Sigmoid colon (tissue), 7 donors: ENCODE data around the gene NFATC1. TPM values are rescaled to one million over a fixed set of nuclear protein-coding genes. Genes with fewer than 3 reads are reported as not detected.

Experiments used
- DNase-seq: peaks from one replicate; pipeline ENCODE4 v3.0.0-alpha.2; 2019
- H3K27ac ChIP-seq, 4 donors: fragments of 200-600 bp; sonication (generic); one replicate each; pipeline ENCODE4 v1.5.1; 2016 to 2019; ENCODE audit warnings: mild to moderate bottlenecking in 1 of 4
- H3K27me3 ChIP-seq, 3 donors: fragments of 200-600 bp; sonication (generic); one replicate each; pipeline ENCODE4 v1.5.1; 2019; ENCODE audit warnings: mild to moderate bottlenecking in 1 of 3
- H3K36me3 ChIP-seq, 4 donors: fragments of 200-600 bp; sonication (generic); one replicate each; pipeline ENCODE4 v1.5.1; 2016 to 2019
- H3K4me1 ChIP-seq, 4 donors: fragments of 200-600 bp; sonication (generic); one replicate each; pipeline ENCODE4 v1.5.1; 2017 to 2019
- H3K4me3 ChIP-seq, 4 donors: fragments of 200-600 bp; sonication (generic); one replicate each; pipeline ENCODE4 v1.5.1; 2017 to 2019; ENCODE audit warnings: mild to moderate bottlenecking in 2 of 4, moderate library complexity in 1 of 4
- H3K9me3 ChIP-seq, 4 donors: fragments of 200-600 bp in 3 of 4; sonication (generic) in 3 of 4; one replicate each; pipeline versions ENCODE4 v1.5.1 to v1.6.1; 2013 to 2019
- CTCF ChIP-seq, 4 experiments: fragments of 450-650 bp in 3 of 4; fragments of 200-600 bp in 1 of 4; IDR thresholded peaks; one replicate each; pipeline ENCODE4 v1.5.1; 2016 to 2019; ENCODE audit warnings: antibody characterized with exemption in 4 of 4, mild to moderate bottlenecking in 3 of 4, moderate library complexity in 2 of 4
- EP300 ChIP-seq, 4 donors: sonication (generic); formaldehyde crosslinking; IDR thresholded peaks; one replicate each; pipeline ENCODE4 v1.6.1; 2017; ENCODE audit warnings: antibody characterized with exemption in 4 of 4
- POLR2A ChIP-seq, 2 donors: fragments of 450-650 bp; IDR thresholded peaks; one replicate each; pipeline ENCODE4 v1.6.1; 2016; ENCODE audit warnings: antibody characterized with exemption in 2 of 2, mild to moderate bottlenecking in 2 of 2, moderate library complexity in 2 of 2
- POLR2AphosphoS5 ChIP-seq, 4 donors: sonication (generic); formaldehyde crosslinking; IDR thresholded peaks; one replicate each; pipeline ENCODE4 v1.6.1; 2017; ENCODE audit warnings: antibody characterized with exemption in 4 of 4
- WGBS, 2 donors: extraction: QIAGEN DNeasy Blood & Tissue Kit; methylation state at CpG; one replicate each; pipeline ENCODE4 v1.1.7; 2013; 5-methylcytosine and 5-hydroxymethylcytosine counted together
- intact Hi-C: fragments of 100-400 bp; cut with DNase I; formaldehyde crosslinking; loops from one replicate; pipeline ENCODE4 v1.15.1; 2023
- polyA plus RNA-seq, 3 donors: library from polyadenylated mRNA; stranded (reverse); fragments of 200-250 nt; gene quantifications; one replicate each; pipeline ENCODE4 v1.2.3, GENCODE V29; 2013
- total RNA-seq, 4 donors: library from RNA; depleted of rRNA; stranded (reverse); fragments of >200 nt; gene quantifications; one replicate each; pipeline ENCODE4 v1.1.0, GENCODE V29; 2016
- donor health status: healthy with polysubstance abuse.
- donor health status: Bipolar disorder and iron deficiency.
- donor health status: healthy.

Gene NFATC1
- total and polyA plus RNA-seq, 7 donors, result 1.6 to 13.8 (median 10.7) TPM

GRCh38 chr18:79442508-79443221, 46.9 kb downstream of the NFATC1 start:
- Histone ChIP-seq H3K36me3 (peaks cover 0 to 6% (median 0%) of the 10 kb centered on the region in 4 donors), H3K27me3 (no peaks in the 10 kb centered on the region), H3K4me1 (peaks cover 0 to 42% (median 26%) of the 10 kb centered on the region in 4 donors), H3K9me3 (no peaks in the 10 kb centered on the region), H3K4me3 (no peak overlapping the region), H3K27ac (no peak overlapping the region)
- 80 to 81% methylated on average over 29 of the region's 29 CpGs for WGBS, 2 donors
- no peak for TF ChIP-seq EP300 (IDR thresholded peaks at IDR 0.05)
- no peak for TF ChIP-seq CTCF (IDR thresholded peaks at IDR 0.05)
- TF ChIP-seq POLR2AphosphoS5 (IDR thresholded peaks at IDR 0.05), result no peak
- no peak for TF ChIP-seq POLR2A (IDR thresholded peaks at IDR 0.05)
- intact Hi-C loops, result no loop called here
- DNase-seq, result no peak

GRCh38 chr18:79445221-79445620, 49.5 kb downstream of the NFATC1 start:
- peaks cover 0 to 16% (median 2%) of the 10 kb centered on the region in 4 donors for H3K36me3 ChIP-seq

GRCh38 chr18:79445696-79446561, 50.2 kb downstream of the NFATC1 start:
- H3K36me3 ChIP-seq, result peaks cover 2 to 20% (median 6%) of the 10 kb centered on the region in 4 donors
- intact Hi-C loops, result no loop called here
- peak overlapping the region in 3 of 4 donors; percentile 11 to 28 (median 11) for H3K27ac ChIP-seq
- DNase-seq, result no peak
- peaks cover 0 to 16% (median 10%) of the 10 kb centered on the region in 4 donors for H3K4me1 ChIP-seq
- H3K27me3 ChIP-seq, result no peaks in the 10 kb centered on the region
- no peak overlapping the region for H3K4me3 ChIP-seq
- WGBS, 2 donors, result 73 to 80% methylated on average over 18 of the region's 18 CpGs
- TF ChIP-seq POLR2A (IDR thresholded peaks at IDR 0.05) (no peak), CTCF (IDR thresholded peaks at IDR 0.05) (no peak), POLR2AphosphoS5 (IDR thresholded peaks at IDR 0.05) (no peak), EP300 (IDR thresholded peaks at IDR 0.05) (no peak)
- no peaks in the 10 kb centered on the region for H3K9me3 ChIP-seq

More at GRCh38 chr18:79445221-79445620, 49.5 kb downstream of the NFATC1 start:
- H3K27me3 ChIP-seq, result no peaks in the 10 kb centered on the region
- H3K9me3 ChIP-seq, result no peaks in the 10 kb centered on the region
- 81 to 92% methylated on average over 15 of the region's 15 CpGs for WGBS, 2 donors
- DNase-seq, result no peak
- peak overlapping the region in 3 of 4 donors; percentile 11 to 28 (median 11) for H3K27ac ChIP-seq
- no peak overlapping the region for H3K4me3 ChIP-seq
- intact Hi-C loops, result no loop called here
- TF ChIP-seq CTCF (IDR thresholded peaks at IDR 0.05) (no peak), EP300 (IDR thresholded peaks at IDR 0.05) (no peak), POLR2AphosphoS5 (IDR thresholded peaks at IDR 0.05) (no peak), POLR2A (IDR thresholded peaks at IDR 0.05) (no peak)
- H3K4me1 ChIP-seq, result peaks cover 0 to 16% (median 10%) of the 10 kb centered on the region in 4 donors

GRCh38 chr18:79446931-79447330, 51.2 kb downstream of the NFATC1 start:
- H3K27ac ChIP-seq, result peak overlapping the region in 1 of 4 donors; percentile 11
- peaks cover 11 to 27% (median 13%) of the 10 kb centered on the region in 4 donors for H3K36me3 ChIP-seq
- H3K4me3 ChIP-seq, result no peak overlapping the region
- WGBS, 2 donors, result 94% methylated on average over 24 of the region's 24 CpGs
- no peaks in the 10 kb centered on the region for H3K9me3 ChIP-seq
- peaks cover 0 to 16% (median 10%) of the 10 kb centered on the region in 4 donors for H3K4me1 ChIP-seq
- intact Hi-C loops, result no loop called here
- no peak for DNase-seq
- no peaks in the 10 kb centered on the region for H3K27me3 ChIP-seq
- no peak for TF ChIP-seq POLR2AphosphoS5 (IDR thresholded peaks at IDR 0.05)
- no peak for TF ChIP-seq CTCF (IDR thresholded peaks at IDR 0.05)
- TF ChIP-seq EP300 (IDR thresholded peaks at IDR 0.05), result no peak
- no peak for TF ChIP-seq POLR2A (IDR thresholded peaks at IDR 0.05)
